OCI-LY1 (cell line): ENCODE data around the gene OR5AU1.

Experiments used
- H2AFZ ChIP-seq: fragments of 200-600 bp; sonication (generic), shearing (Covaris generic); 2 replicates; pipeline ENCODE4 v1.6.0; 2014; ENCODE audit warnings: antibody characterized with exemption, mild to moderate bottlenecking, low read length
- H3F3A ChIP-seq: fragments of 200-600 bp; sonication (generic), shearing (Covaris generic); 2 replicates; pipeline ENCODE4 v1.6.0; 2014; ENCODE audit warnings: mild to moderate bottlenecking, antibody characterized with exemption, low read length, moderate library complexity; ENCODE audit not compliant: insufficient read depth
- H3K27ac ChIP-seq: fragments of 200-600 bp; sonication (generic); 2 replicates; pipeline ENCODE4 v1.5.1; 2014; ENCODE audit warnings: low read length, mixed run types, mild to moderate bottlenecking, low read depth; ENCODE audit not compliant: poor library complexity, severe bottlenecking
- H3K27me3 ChIP-seq: fragments of 200-600 bp; sonication (generic); 2 replicates; pipeline ENCODE4 v1.6.0; 2014; ENCODE audit warnings: antibody characterized with exemption, mild to moderate bottlenecking, low read length, moderate library complexity; ENCODE audit not compliant: insufficient read depth
- H3K36me3 ChIP-seq: fragments of 200-600 bp; sonication (generic); 2 replicates; pipeline ENCODE4 v1.6.1; 2014; ENCODE audit warnings: mild to moderate bottlenecking, antibody characterized with exemption, low read length, moderate library complexity, mixed read lengths; ENCODE audit not compliant: insufficient read depth
- H3K4me1 ChIP-seq: fragments of 200-600 bp; sonication (generic); 2 replicates; pipeline ENCODE4 v1.5.1; 2014; ENCODE audit warnings: mild to moderate bottlenecking, low read length, moderate library complexity; ENCODE audit not compliant: insufficient read depth, severe bottlenecking
- H3K4me2 ChIP-seq: fragments of 200-600 bp; sonication (generic), shearing (Covaris generic); 2 replicates; pipeline ENCODE4 v1.6.1; 2014; ENCODE audit warnings: low read length
- H3K4me3 ChIP-seq: fragments of 200-600 bp; sonication (generic); 2 replicates; pipeline ENCODE4 v1.5.1; 2014; ENCODE audit warnings: low read length, low read depth, mild to moderate bottlenecking, mixed read lengths; ENCODE audit not compliant: poor library complexity, severe bottlenecking
- H3K79me2 ChIP-seq: fragments of 200-600 bp; shearing (Covaris generic); 2 replicates; pipeline ENCODE4 v1.6.1; 2016; ENCODE audit warnings: mixed run types, low read length, mixed read lengths; ENCODE audit not compliant: insufficient read depth
- H3K9ac ChIP-seq: fragments of 200-600 bp; sonication (generic), shearing (Covaris generic); 2 replicates; pipeline ENCODE4 v1.6.1; 2014; ENCODE audit warnings: mild to moderate bottlenecking, low read length, mixed read lengths
- H3K9me2 ChIP-seq: fragments of 200-600 bp; sonication (generic), shearing (Covaris generic); 2 replicates; pipeline ENCODE4 v1.6.1; 2014; ENCODE audit warnings: low read depth, mild to moderate bottlenecking, low read length, mixed read lengths
- H3K9me3 ChIP-seq: fragments of 200-600 bp; shearing (Covaris generic); 2 replicates; pipeline ENCODE4 v1.6.1; 2014; ENCODE audit warnings: low read length, mixed read lengths
- H4K20me1 ChIP-seq: fragments of 200-600 bp; sonication (generic), shearing (Covaris generic); 2 replicates; pipeline ENCODE4 v1.6.0; 2016; ENCODE audit warnings: mild to moderate bottlenecking, low read length; ENCODE audit not compliant: insufficient read depth
- EZH2 ChIP-seq: fragments of 200-600 bp; sonication (generic), shearing (Covaris generic); IDR thresholded peaks from 2 replicates; pipeline ENCODE4 v1.8.0; 2017; ENCODE audit warnings: borderline replicate concordance, mixed run types, mild to moderate bottlenecking, antibody characterized with exemption, low read length, moderate library complexity, mixed read lengths
- TF ChIP-seq, protein P1 (sequence below): fragments of 200-600 bp; sonication (generic), shearing (Covaris generic); IDR thresholded peaks from 2 replicates; pipeline ENCODE4 v1.5.1; 2017; ENCODE audit warnings: mild to moderate bottlenecking, antibody characterized with exemption, low read length, moderate library complexity, mixed read lengths

OR5AU1 gene

DNA sequence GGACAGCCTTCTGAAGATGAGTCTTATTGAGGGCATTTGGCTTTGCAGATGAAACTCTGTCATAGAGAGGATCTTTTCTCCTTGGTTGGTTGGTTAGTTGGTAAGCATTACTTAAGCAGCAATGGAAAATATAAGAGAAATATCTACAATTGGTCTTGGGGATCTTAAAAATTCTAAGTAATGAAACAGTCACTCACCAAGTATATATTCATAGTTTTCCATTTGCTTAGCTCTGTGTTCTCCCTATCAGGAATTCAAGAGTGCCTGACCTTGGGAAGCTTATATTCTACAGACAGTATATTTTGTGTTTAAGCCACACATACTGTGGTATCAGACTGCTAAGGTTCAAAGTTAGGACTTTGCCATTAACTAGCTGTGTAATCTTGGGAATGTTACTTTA is at the start of gene OR5AU1:
TSS of gene OR5AU1 (minus strand) at position 101 of the 400 bp plus-strand sequence. CDS start 191 bp downstream, outside the sequence.
- no peak within 1 kb of the TSS for H3K9ac ChIP-seq
- H3K36me3 ChIP-seq, result no peaks in the 10 kb centered on the region
- H3K4me1 ChIP-seq, result no peaks in the 10 kb centered on the region
- no peaks in the 10 kb centered on the region for H3K9me2 ChIP-seq
- H3K27ac ChIP-seq, result no peak within 1 kb of the TSS
- no peaks in the 10 kb centered on the region for H3K79me2 ChIP-seq
- H3K4me2 ChIP-seq, result no peak within 1 kb of the TSS
- H2AFZ ChIP-seq, result no peak within 1 kb of the TSS
- no peaks in the 10 kb centered on the region for H3K9me3 ChIP-seq
- H4K20me1 ChIP-seq, result no peaks in the 10 kb centered on the region
- no peak for TF ChIP-seq EZH2
- TF ChIP-seq, protein P1, sequence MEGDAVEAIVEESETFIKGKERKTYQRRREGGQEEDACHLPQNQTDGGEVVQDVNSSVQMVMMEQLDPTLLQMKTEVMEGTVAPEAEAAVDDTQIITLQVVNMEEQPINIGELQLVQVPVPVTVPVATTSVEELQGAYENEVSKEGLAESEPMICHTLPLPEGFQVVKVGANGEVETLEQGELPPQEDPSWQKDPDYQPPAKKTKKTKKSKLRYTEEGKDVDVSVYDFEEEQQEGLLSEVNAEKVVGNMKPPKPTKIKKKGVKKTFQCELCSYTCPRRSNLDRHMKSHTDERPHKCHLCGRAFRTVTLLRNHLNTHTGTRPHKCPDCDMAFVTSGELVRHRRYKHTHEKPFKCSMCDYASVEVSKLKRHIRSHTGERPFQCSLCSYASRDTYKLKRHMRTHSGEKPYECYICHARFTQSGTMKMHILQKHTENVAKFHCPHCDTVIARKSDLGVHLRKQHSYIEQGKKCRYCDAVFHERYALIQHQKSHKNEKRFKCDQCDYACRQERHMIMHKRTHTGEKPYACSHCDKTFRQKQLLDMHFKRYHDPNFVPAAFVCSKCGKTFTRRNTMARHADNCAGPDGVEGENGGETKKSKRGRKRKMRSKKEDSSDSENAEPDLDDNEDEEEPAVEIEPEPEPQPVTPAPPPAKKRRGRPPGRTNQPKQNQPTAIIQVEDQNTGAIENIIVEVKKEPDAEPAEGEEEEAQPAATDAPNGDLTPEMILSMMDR, result no peak
- no peaks in the 10 kb centered on the region for H3F3A ChIP-seq
- no peak within 1 kb of the TSS for H3K4me3 ChIP-seq
- H3K27me3 ChIP-seq, result no peaks in the 10 kb centered on the region; the same call in 1 of the 2 replicates

DNA sequence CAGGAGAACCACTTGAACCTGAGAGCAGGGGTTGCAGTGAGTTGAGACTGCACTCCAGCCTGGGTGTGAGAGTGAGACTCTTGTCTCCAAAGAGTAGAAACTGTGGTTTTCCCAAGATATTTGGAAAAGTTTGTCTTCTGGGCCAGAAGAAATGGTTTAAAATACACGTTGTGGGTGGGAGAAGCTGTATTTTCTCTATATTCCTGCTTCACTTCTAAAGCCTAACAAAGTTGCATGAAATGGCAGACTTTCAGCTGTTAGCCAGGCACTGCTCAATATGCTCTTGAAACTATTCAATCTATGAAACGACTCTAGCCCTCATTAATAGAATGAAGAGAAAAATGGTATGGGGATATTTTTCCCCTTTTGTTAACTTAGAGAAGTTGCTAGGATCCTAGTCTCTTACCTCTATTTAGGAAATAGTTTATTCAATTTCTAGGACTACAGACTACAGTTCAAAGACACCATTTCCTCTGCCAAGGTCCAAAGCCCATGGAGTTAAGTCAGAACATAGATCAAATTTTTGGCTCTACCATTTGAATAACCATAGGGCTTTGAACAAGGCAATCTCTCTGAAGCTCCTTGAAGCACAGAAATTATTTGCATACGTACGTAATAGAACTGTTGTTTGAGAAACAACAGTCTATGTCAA is 49.3 kb upstream of the OR5AU1 start:
- TF ChIP-seq, protein P1, result no peak
- no peak for TF ChIP-seq EZH2
- H3F3A ChIP-seq, result peaks cover 34% of the 10 kb centered on the region; the same call in 1 of the 2 replicates
- H3K36me3 ChIP-seq, result peaks cover 59% of the 10 kb centered on the region

DNA sequence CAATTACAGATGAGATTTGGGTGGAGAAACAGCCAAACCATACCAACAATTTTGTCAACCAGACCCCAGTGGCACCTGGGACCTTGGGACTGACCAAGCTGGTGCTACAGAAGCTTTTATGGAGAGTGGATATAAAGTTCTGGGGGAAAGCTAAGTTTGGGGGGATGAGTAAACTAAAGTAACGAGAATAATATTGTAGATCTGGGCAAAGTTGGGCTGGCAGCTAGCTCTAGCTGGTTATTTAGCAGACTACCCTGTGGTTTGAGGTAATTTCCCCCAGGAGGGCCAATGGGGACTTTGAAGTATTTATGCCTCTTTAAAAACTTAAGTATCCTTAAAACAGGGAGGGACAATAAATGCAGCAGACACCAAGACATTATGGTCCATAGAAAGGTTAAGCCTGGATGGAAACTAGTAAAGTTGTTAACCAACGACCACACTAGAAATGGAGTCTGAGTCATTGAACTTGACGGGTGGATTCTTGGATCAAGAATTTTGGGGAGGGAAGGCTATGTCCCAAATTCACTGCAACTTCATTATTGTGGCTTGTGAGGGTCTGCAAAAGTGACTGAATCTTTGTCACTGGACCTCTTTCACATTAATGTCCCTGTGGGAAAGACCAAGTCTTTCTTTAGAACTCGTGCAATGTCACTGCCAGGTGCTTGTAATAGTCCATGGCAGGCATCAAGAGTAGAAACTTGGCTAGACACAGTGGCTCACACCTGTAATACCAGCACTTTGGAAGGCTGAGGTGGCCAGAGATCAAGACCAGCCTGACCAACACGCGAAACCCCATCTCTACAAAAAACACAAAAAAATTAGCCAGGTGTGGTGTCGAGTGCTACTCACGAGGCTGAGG is 48.5 kb upstream of the OR5AU1 start:
- peaks cover 34% of the 10 kb centered on the region; the same call in 1 of the 2 replicates for H3F3A ChIP-seq
- no peaks in the 10 kb centered on the region for H3K9me3 ChIP-seq
- TF ChIP-seq, protein P1, result no peak
- no peak for TF ChIP-seq EZH2
- no peak overlapping the region for H2AFZ ChIP-seq
- no peaks in the 10 kb centered on the region for H3K79me2 ChIP-seq
- no peaks in the 10 kb centered on the region for H3K9me2 ChIP-seq
- no peak overlapping the region for H3K4me3 ChIP-seq
- no peak overlapping the region for H3K27ac ChIP-seq
- no peak overlapping the region for H3K9ac ChIP-seq
- H3K4me1 ChIP-seq, result no peaks in the 10 kb centered on the region
- no peak overlapping the region for H3K4me2 ChIP-seq
- H3K36me3 ChIP-seq, result peaks cover 51% of the 10 kb centered on the region
- no peaks in the 10 kb centered on the region for H4K20me1 ChIP-seq
- H3K27me3 ChIP-seq, result no peaks in the 10 kb centered on the region

More for the DNA sequence above, 49.3 kb upstream of the OR5AU1 start:
- H2AFZ ChIP-seq, result no peak overlapping the region
- H3K79me2 ChIP-seq, result no peaks in the 10 kb centered on the region
- no peaks in the 10 kb centered on the region for H3K9me3 ChIP-seq
- no peak overlapping the region for H3K9ac ChIP-seq
- no peaks in the 10 kb centered on the region for H3K9me2 ChIP-seq
- no peak overlapping the region for H3K4me3 ChIP-seq
- no peaks in the 10 kb centered on the region for H3K4me1 ChIP-seq
- H3K27me3 ChIP-seq, result no peaks in the 10 kb centered on the region
- no peak overlapping the region for H3K4me2 ChIP-seq
- H3K27ac ChIP-seq, result no peak overlapping the region
- no peaks in the 10 kb centered on the region for H4K20me1 ChIP-seq
